ENCODE results near the gene MYRF.

MYRF gene

GRCh38 chr11:61833926-61834277 is 81.5 kb downstream of the MYRF start:
- H3K27ac ChIP-seq = no peak overlapping the region

GRCh38 chr11:61834278-61835048 is 82.0 kb downstream of the MYRF start:
- no peak for TF ChIP-seq CTCF (IDR thresholded peaks at IDR 0.05)
- no peak overlapping the region for H3K27ac ChIP-seq

More at GRCh38 chr11:61833926-61834277, 81.5 kb downstream of the MYRF start:
- TF ChIP-seq CTCF (IDR thresholded peaks at IDR 0.05) = no peak
- no peak for TF ChIP-seq ZFX (IDR thresholded peaks at IDR 0.05; ENCODE audit: borderline replicate concordance)

GRCh38 chr11:61836193-61836592 is 83.8 kb downstream of the MYRF start:
- no peak overlapping the region for H3K27ac ChIP-seq
- TF ChIP-seq ZFX (IDR thresholded peaks at IDR 0.05; ENCODE audit: borderline replicate concordance) (no peak), CTCF (IDR thresholded peaks at IDR 0.05) (no peak)

DNA sequence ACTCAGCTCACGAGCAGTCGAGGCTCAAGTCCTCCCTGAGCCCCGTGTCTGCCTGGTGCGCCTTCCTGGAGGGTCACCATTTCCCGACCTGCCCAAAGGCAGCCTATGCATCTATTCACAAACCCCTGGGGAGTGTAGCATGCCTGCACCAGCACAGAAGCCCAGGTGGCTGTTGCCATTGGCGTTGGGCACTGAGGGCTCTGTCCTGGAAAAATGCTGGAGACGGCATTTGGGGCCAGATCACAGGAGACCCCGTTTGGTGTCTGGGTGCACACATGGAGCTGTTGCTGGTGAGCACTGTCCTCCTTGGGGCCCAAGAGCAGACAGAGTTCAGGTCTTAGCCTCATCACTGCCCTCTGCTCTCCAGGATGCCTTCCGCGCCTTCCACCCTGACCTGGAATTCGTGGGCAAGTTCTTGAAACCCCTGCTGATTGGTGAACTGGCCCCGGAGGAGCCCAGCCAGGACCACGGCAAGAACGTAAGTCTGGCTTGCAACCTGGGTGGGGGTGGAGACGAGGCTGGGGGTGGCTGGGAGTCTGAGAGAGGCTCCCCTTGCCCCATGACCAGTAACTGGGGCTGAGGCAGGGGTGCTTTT is 85.1 kb downstream of the MYRF start:
- no peak for TF ChIP-seq CTCF (IDR thresholded peaks at IDR 0.05)

More for the DNA sequence above, 85.1 kb downstream of the MYRF start:
- H3K27ac ChIP-seq = no peak overlapping the region

All from 22Rv1 (cell line).